HG02678 (cell line): ENCODE measurements around the gene ZNF514.
"Not testable (repeated sequence)": the region's sequence is repeated elsewhere in the genome, so short reads cannot be mapped to it uniquely, and the experiment has no call there.

Source experiments
- ATAC-seq: cut with Tn5 transposase; IDR thresholded peaks from one replicate; pipeline ENCODE4 v1.9.1; 2021; ENCODE audit warnings: mild to moderate bottlenecking, moderate library complexity; ENCODE audit not compliant: unreplicated experiment

The ZNF514 gene

GRCh38 chr2:95159690-95160449, at the start of gene ZNF514:
TSS of gene ZNF514 (minus strand) at chr2:95159848. CDS start at chr2:95153253, 6,595 bp downstream.
- peak; percentile 92 for ATAC-seq

GRCh38 chr2:95208106-95208505, 48.5 kb upstream of the ZNF514 start:
- no peak for ATAC-seq

- peak; percentile 98 for ATAC-seq
Measured at GRCh38 chr2:95207111-95207961, 47.7 kb upstream of the ZNF514 start, which contains the start of gene ZNF892. TSS of gene ZNF892 (plus strand) at chr2:95207521. CDS start at chr2:95207816, 295 bp downstream.

GRCh38 chr2:95206096-95206495, 46.4 kb upstream of the ZNF514 start:
- ATAC-seq, result no peak

- no peak for ATAC-seq
Measured at GRCh38 chr2:95204396-95204795, 44.7 kb upstream of the ZNF514 start.

- no peak for ATAC-seq
Measured at GRCh38 chr2:95203911-95204310, 44.3 kb upstream of the ZNF514 start.

- not testable (repeated sequence) for ATAC-seq
Measured at GRCh38 chr2:95192956-95193355, 33.3 kb upstream of the ZNF514 start.

GRCh38 chr2:95185973-95186372, 26.3 kb upstream of the ZNF514 start:
- no peak for ATAC-seq

GRCh38 chr2:95185197-95185596, 25.5 kb upstream of the ZNF514 start:
- ATAC-seq, result no peak

GRCh38 chr2:95181774-95182173, 22.1 kb upstream of the ZNF514 start:
- ATAC-seq, result no peak

- ATAC-seq, result no peak
Measured at GRCh38 chr2:95179451-95179850, 19.8 kb upstream of the ZNF514 start.

GRCh38 chr2:95174031-95174542, 14.4 kb upstream of the ZNF514 start:
- no peak for ATAC-seq

- ATAC-seq, result no peak
Measured at GRCh38 chr2:95171902-95172301, 12.3 kb upstream of the ZNF514 start.

GRCh38 chr2:95166065-95166763, 6.6 kb upstream of the ZNF514 start:
- peak; percentile 11 for ATAC-seq

- peak; percentile 94 for ATAC-seq
Measured at GRCh38 chr2:95165371-95166064, 5.9 kb upstream of the ZNF514 start, which contains the start of gene ZNF2. TSS of gene ZNF2 (plus strand) at chr2:95165809. CDS start at chr2:95176227, 10,418 bp downstream.

GRCh38 chr2:95165030-95165370, 5.4 kb upstream of the ZNF514 start:
- ATAC-seq, result peak; percentile 9

GRCh38 chr2:95158891-95159619, 593 bp downstream of the ZNF514 start:
- ATAC-seq, result peak; percentile 53

GRCh38 chr2:95158441-95158840, 1.2 kb downstream of the ZNF514 start:
- ATAC-seq, result no peak

- no peak for ATAC-seq
Measured at GRCh38 chr2:95149397-95149984, 10.2 kb downstream of the ZNF514 start.
